ENCODE measurements around the gene RASAL3. TPM values are rescaled to one million over a fixed set of nuclear protein-coding genes. Genes with fewer than 3 reads are reported as not detected.

The RASAL3 gene
- total RNA-seq, 1 donor from 2014 or later, result not detected

GRCh38 chr19:15441317-15441716, 23.0 kb downstream of the RASAL3 start:
- no peak for DNase-seq
- Mint-ChIP-seq H3K36me3 (ENCODE audit: unreplicated experiment) (no peaks in the 10 kb centered on the region), H3K4me3 (ENCODE audit: unreplicated experiment) (no peak overlapping the region), H3K27ac (ENCODE audit: unreplicated experiment) (no peak overlapping the region), H3K27me3 (ENCODE audit: unreplicated experiment) (peaks cover under 1% of the 10 kb centered on the region), H3K9me3 (ENCODE audit: unreplicated experiment) (peaks cover 3% of the 10 kb centered on the region), H3K4me1 (ENCODE audit: low read depth, unreplicated experiment) (no peaks in the 10 kb centered on the region)
- TF ChIP-seq CTCF (IDR thresholded peaks at IDR 0.05; ENCODE audit: partially characterized antibody, unreplicated experiment), result no peak

- Mint-ChIP-seq H3K27ac (ENCODE audit: unreplicated experiment) (no peak overlapping the region), H3K4me3 (ENCODE audit: unreplicated experiment) (no peak overlapping the region), H3K9me3 (ENCODE audit: unreplicated experiment) (peaks cover 3% of the 10 kb centered on the region), H3K27me3 (ENCODE audit: unreplicated experiment) (peaks cover 2% of the 10 kb centered on the region), H3K4me1 (ENCODE audit: low read depth, unreplicated experiment) (no peaks in the 10 kb centered on the region), H3K36me3 (ENCODE audit: unreplicated experiment) (no peaks in the 10 kb centered on the region)
- DNase-seq, result no peak
- no peak for TF ChIP-seq CTCF (IDR thresholded peaks at IDR 0.05; ENCODE audit: partially characterized antibody, unreplicated experiment)
Measured at GRCh38 chr19:15439821-15440641, 24.3 kb downstream of the RASAL3 start.

GRCh38 chr19:15439078-15439799, 25.1 kb downstream of the RASAL3 start:
- no peak for DNase-seq
- TF ChIP-seq CTCF (IDR thresholded peaks at IDR 0.05; ENCODE audit: partially characterized antibody, unreplicated experiment), result no peak
- Mint-ChIP-seq H3K4me3 (ENCODE audit: unreplicated experiment) (no peak overlapping the region), H3K36me3 (ENCODE audit: unreplicated experiment) (no peaks in the 10 kb centered on the region), H3K27ac (ENCODE audit: unreplicated experiment) (no peak overlapping the region), H3K27me3 (ENCODE audit: unreplicated experiment) (peaks cover 2% of the 10 kb centered on the region), H3K4me1 (ENCODE audit: low read depth, unreplicated experiment) (no peaks in the 10 kb centered on the region), H3K9me3 (ENCODE audit: unreplicated experiment) (peaks cover 3% of the 10 kb centered on the region)

GRCh38 chr19:15438577-15438976, 25.8 kb downstream of the RASAL3 start:
- Mint-ChIP-seq H3K27ac (ENCODE audit: unreplicated experiment) (no peak overlapping the region), H3K9me3 (ENCODE audit: unreplicated experiment) (peaks cover 3% of the 10 kb centered on the region), H3K36me3 (ENCODE audit: unreplicated experiment) (no peaks in the 10 kb centered on the region), H3K27me3 (ENCODE audit: unreplicated experiment) (peaks cover 2% of the 10 kb centered on the region), H3K4me3 (ENCODE audit: unreplicated experiment) (no peak overlapping the region), H3K4me1 (ENCODE audit: low read depth, unreplicated experiment) (no peaks in the 10 kb centered on the region)
- no peak for DNase-seq
- TF ChIP-seq CTCF (IDR thresholded peaks at IDR 0.05; ENCODE audit: partially characterized antibody, unreplicated experiment), result no peak

GRCh38 chr19:15438124-15438496, 26.2 kb downstream of the RASAL3 start:
- no peak for TF ChIP-seq CTCF (IDR thresholded peaks at IDR 0.05; ENCODE audit: partially characterized antibody, unreplicated experiment)
- peaks cover 2% of the 10 kb centered on the region for H3K4me1 Mint-ChIP-seq (ENCODE audit: low read depth, unreplicated experiment)
- H3K4me3 Mint-ChIP-seq (ENCODE audit: unreplicated experiment), result no peak overlapping the region
- DNase-seq, result no peak
- H3K27me3 Mint-ChIP-seq (ENCODE audit: unreplicated experiment), result peaks cover 5% of the 10 kb centered on the region
- H3K9me3 Mint-ChIP-seq (ENCODE audit: unreplicated experiment), result peaks cover 3% of the 10 kb centered on the region
- H3K36me3 Mint-ChIP-seq (ENCODE audit: unreplicated experiment), result no peaks in the 10 kb centered on the region
- H3K27ac Mint-ChIP-seq (ENCODE audit: unreplicated experiment), result no peak overlapping the region
